Testis (tissue), 2 donors: ENCODE data around the gene PTPN3.

Experiments used
- CTCF ChIP-seq, 3 experiments: fragments of 450-650 bp in 2 of 3; fragments of 200-600 bp in 1 of 3; sonication (generic) in 1 of 3; IDR thresholded peaks; one replicate each; pipeline ENCODE4 v1.5.1; 2016 to 2019; ENCODE audit warnings: antibody characterized with exemption in 3 of 3, mild to moderate bottlenecking in 2 of 3, moderate library complexity in 1 of 3
- POLR2A ChIP-seq: fragments of 450-650 bp; IDR thresholded peaks from one replicate; pipeline ENCODE4 v1.6.1; 2017; ENCODE audit warnings: antibody characterized with exemption, mild to moderate bottlenecking, moderate library complexity

- TF ChIP-seq POLR2A, result no peak
- TF ChIP-seq CTCF (IDR thresholded peaks at IDR 0.05), result no peak
These were observed 34.0 kb downstream of the PTPN3 start for GRCh38 chr9:109463924-109464625.
